GM12878 (cell line): ENCODE measurements around the gene ATXN1. TPM values are rescaled to one million over a fixed set of nuclear protein-coding genes. Genes with fewer than 3 reads are reported as not detected.

ENCODE experiments used
- ATAC-seq: fragments of 200-7000 bp; cut with Tn5 transposase; 3 replicates; pipeline ENCODE4 v1.9.1; 2020; ENCODE audit warnings: mild to moderate bottlenecking, moderate library complexity
- BruUV-seq: library from RNA; stranded (reverse); fragments of 400-500 nt; replicated peaks from 2 replicates; lab custom pipeline; 2021; lab: Mats Ljungman, UMichigan
- CTCF ChIA-PET: fragments of 300-600 bp; sonication (Branson Sonifier 250); formaldehyde crosslinking; extraction: SDS; loops from one replicate; lab custom pipeline; 2021; ENCODE audit warnings: inconsistent platforms; lab: Yijun Ruan, JAX
- POLR2A ChIA-PET: fragments of 350-600 bp; formaldehyde crosslinking; extraction: SDS; loops from one replicate; lab custom pipeline; 2021; ENCODE audit warnings: inconsistent platforms; lab: Charles Lee
- RAD21 ChIA-PET: fragments of 300-600 bp; sonication (Branson Sonifier 250); formaldehyde crosslinking; loops from one replicate; lab custom pipeline; 2023; ENCODE audit warnings: antibody characterized with exemption; ENCODE audit not compliant: unreplicated experiment; lab: Charles Lee
- SMC1A ChIA-PET: fragments of 300-600 bp; sonication (Branson Sonifier 250); formaldehyde crosslinking; loops from one replicate; lab custom pipeline; 2023; ENCODE audit not compliant: unreplicated experiment, uncharacterized antibody; lab: Charles Lee
- DNase-seq: peaks from one replicate; pipeline ENCODE4 v3.0.0-alpha.2; 2011; ENCODE audit warnings: low read depth, low spot score
- FAIRE-seq: peaks from 3 replicates; lab custom pipeline; 2011; peaks lifted over from hg19 to GRCh38; lab: Jason Lieb, UNC
- H2AFZ ChIP-seq: 2 replicates; pipeline ENCODE4 v1.6.0; 2011; ENCODE audit warnings: low read depth, low read length, control low read depth; ENCODE audit not compliant: control insufficient read depth
- H3K27ac ChIP-seq: 2 replicates; pipeline ENCODE4 v1.5.1; 2011; ENCODE audit warnings: control low read depth; ENCODE audit not compliant: control insufficient read depth, insufficient read depth
- H3K27me3 ChIP-seq, 2 experiments: replicated peaks in 1 of 2; 2 replicates each; pipeline versions ENCODE4 v1.6.0 to v1.6.1; 2011; ENCODE audit warnings: low read length in 1 of 2; ENCODE audit not compliant: control insufficient read depth in 2 of 2, insufficient read depth in 2 of 2
- H3K36me3 ChIP-seq, 2 experiments: 2 replicates each; pipeline ENCODE4 v1.5.1; 2011; ENCODE audit warnings: low read length in 1 of 2; ENCODE audit not compliant: control insufficient read depth in 2 of 2, insufficient read depth in 2 of 2
- H3K4me1 ChIP-seq: 2 replicates; pipeline ENCODE4 v1.6.1; 2011; ENCODE audit warnings: mild to moderate bottlenecking, low read length, moderate library complexity, mixed read lengths; ENCODE audit not compliant: control insufficient read depth, insufficient read depth
- H3K4me2 ChIP-seq: 2 replicates; pipeline ENCODE4 v1.6.0; 2011; ENCODE audit warnings: control low read depth; ENCODE audit not compliant: control insufficient read depth, insufficient read depth
- H3K4me3 ChIP-seq: fragments of 200-600 bp; sonication (generic); 2 replicates; pipeline ENCODE4 v1.5.1; 2016
- H3K79me2 ChIP-seq: 2 replicates; pipeline ENCODE4 v1.6.0; 2011; ENCODE audit warnings: low read length; ENCODE audit not compliant: control insufficient read depth, insufficient read depth
- H3K9ac ChIP-seq: 2 replicates; pipeline ENCODE4 v1.8.0; 2011; ENCODE audit warnings: low read length, control low read depth, mixed read lengths; ENCODE audit not compliant: control insufficient read depth, insufficient read depth
- H3K9me3 ChIP-seq: replicated peaks from 3 replicates; pipeline ENCODE4 v1.5.1; 2011; ENCODE audit warnings: mild to moderate bottlenecking, low read length; ENCODE audit not compliant: control insufficient read depth, insufficient read depth
- H4K20me1 ChIP-seq: 2 replicates; pipeline ENCODE4 v1.6.0; 2011; ENCODE audit not compliant: control insufficient read depth, insufficient read depth
- BCL11A ChIP-seq: IDR thresholded peaks from 2 replicates; pipeline ENCODE4 v1.6.1; 2011; ENCODE audit warnings: low read depth, low read length
- BMI1 ChIP-seq: fragments of 450-650 bp; IDR thresholded peaks from 2 replicates; pipeline ENCODE4 v1.6.1; 2016; ENCODE audit warnings: mild to moderate bottlenecking, moderate library complexity, borderline replicate concordance
- FOXM1 ChIP-seq: IDR thresholded peaks from 2 replicates; pipeline ENCODE4 v1.6.1; 2012; ENCODE audit warnings: low read depth, mild to moderate bottlenecking, inconsistent platforms, low read length, moderate library complexity
- MLLT1 ChIP-seq: fragments of 450-650 bp; IDR thresholded peaks from 2 replicates; pipeline ENCODE4 v1.6.1; 2016; ENCODE audit warnings: mild to moderate bottlenecking
- MYC ChIP-seq: IDR thresholded peaks from 2 replicates; pipeline ENCODE4 v1.6.1; 2011; ENCODE audit warnings: mild to moderate bottlenecking, low read length, moderate library complexity, inconsistent platforms; ENCODE audit not compliant: insufficient read depth, insufficient replicate concordance, insufficient read length, severe bottlenecking
- PAX8 ChIP-seq: fragments of 450-650 bp; IDR thresholded peaks from 2 replicates; pipeline ENCODE4 v1.6.1; 2017; ENCODE audit warnings: mild to moderate bottlenecking, moderate library complexity
- RAD51 ChIP-seq: fragments of 450-650 bp; IDR thresholded peaks from 2 replicates; pipeline ENCODE4 v1.6.1; 2016; ENCODE audit warnings: moderate library complexity, mild to moderate bottlenecking, inconsistent platforms
- REST ChIP-seq: IDR thresholded peaks from 2 replicates; pipeline ENCODE4 v1.6.1; 2012; ENCODE audit warnings: mild to moderate bottlenecking, low read depth, low read length
- SMAD5 ChIP-seq: IDR thresholded peaks from 2 replicates; pipeline ENCODE4 v1.6.1; 2016; ENCODE audit warnings: antibody characterized with exemption, low read depth
- SMARCA5 ChIP-seq: fragments of 450-650 bp; IDR thresholded peaks from 2 replicates; pipeline ENCODE4 v1.6.1; 2017; ENCODE audit warnings: mild to moderate bottlenecking
- SMC3 ChIP-seq: IDR thresholded peaks from 2 replicates; pipeline ENCODE4 v1.6.1; 2011; ENCODE audit warnings: low read length, improper control_type of control experiment, borderline replicate concordance
- SRF ChIP-seq, 2 experiments: IDR thresholded peaks; 2 replicates each; pipeline ENCODE4 v1.6.1; 2011; ENCODE audit warnings: low read depth in 2 of 2, low read length in 2 of 2, mild to moderate bottlenecking in 1 of 2, moderate library complexity in 1 of 2
- SUZ12 ChIP-seq: fragments of 200-600 bp; sonication (generic); IDR thresholded peaks from one replicate; pipeline ENCODE4 v1.6.1; 2018; ENCODE audit warnings: antibody characterized with exemption, mild to moderate bottlenecking; ENCODE audit not compliant: unreplicated experiment
- USF2 ChIP-seq: IDR thresholded peaks from 2 replicates; pipeline ENCODE4 v1.6.1; 2011; ENCODE audit warnings: low read depth, low read length, improper control_type of control experiment, borderline replicate concordance
- YY1 ChIP-seq: IDR thresholded peaks from 2 replicates; pipeline ENCODE4 v1.6.1; 2011; ENCODE audit warnings: low read depth, mild to moderate bottlenecking, low read length
- ZNF217 ChIP-seq: fragments of 450-650 bp; IDR thresholded peaks from 2 replicates; pipeline ENCODE4 v1.6.1; 2017; ENCODE audit warnings: antibody characterized with exemption, mild to moderate bottlenecking
- WGBS: methylation state at CpG from one replicate; pipeline ENCODE4 v1.1.6; 2016; ENCODE audit warnings: low lambda C conversion rate; ENCODE audit not compliant: insufficient replicate concordance, insufficient coverage; ENCODE audit errors: missing lambda C conversion rate; 5-methylcytosine and 5-hydroxymethylcytosine counted together
- in situ Hi-C: fragments of 300-500 bp; cut with MboI; formaldehyde crosslinking; loops from 9 replicates; pipeline ENCODE4 v1.14.3; 2018; ENCODE audit warnings: mixed read lengths
- intact Hi-C: fragments of 100-400 bp; cut with micrococcal nuclease; formaldehyde crosslinking; loops from one replicate; pipeline ENCODE4 v1.14.2; 2022; ENCODE audit not compliant: unreplicated experiment
- polyA plus RNA-seq, 11 experiments: library from polyadenylated mRNA; depleted of rRNA in 4 of 11; unstranded in 6 of 11; stranded (reverse) in 5 of 11; fragments of >200 nt; fragmentation: Nextera tagmentation in 4 of 11; fragmentation: Illumina TruSeq in 1 of 11; extraction: Ambion mirVana in 4 of 11; extraction: Trizol in 1 of 11; gene quantifications; 1 replicate in 1 of 11; 2 replicates in 10 of 11; pipeline versions ENCODE4 v1.2.1 to v1.2.3, GENCODE V29; 2011 to 2016; ENCODE audit warnings: inconsistent platforms in 2 of 11, missing spikeins in 2 of 11, low read depth in 1 of 11
- total RNA-seq, 4 experiments: library from RNA; depleted of rRNA in 3 of 4; stranded (reverse); fragments of >200 nt in 3 of 4; fragmentation: Illumina TruSeq in 1 of 4; extraction: Trizol in 1 of 4; gene quantifications; 2 replicates each; pipeline versions ENCODE4 v1.2.1 to v1.2.3, GENCODE V29; 2013 to 2021
- TF ChIP-seq, protein P1 (sequence below): fragments of 450-650 bp; IDR thresholded peaks from 2 replicates; pipeline ENCODE4 v1.6.1; 2016; ENCODE audit warnings: mild to moderate bottlenecking

Gene ATXN1
- total and polyA plus RNA-seq, 10 of the 15 experiments (the other 5 are each of a cell fraction or from before 2014, with no cell fraction given) = 12.2 to 51.2 (median 20.5) TPM

GRCh38 chr6:16533721-16534136 is 227.5 kb downstream of the ATXN1 start (continued):
- TF ChIP-seq, protein P1, sequence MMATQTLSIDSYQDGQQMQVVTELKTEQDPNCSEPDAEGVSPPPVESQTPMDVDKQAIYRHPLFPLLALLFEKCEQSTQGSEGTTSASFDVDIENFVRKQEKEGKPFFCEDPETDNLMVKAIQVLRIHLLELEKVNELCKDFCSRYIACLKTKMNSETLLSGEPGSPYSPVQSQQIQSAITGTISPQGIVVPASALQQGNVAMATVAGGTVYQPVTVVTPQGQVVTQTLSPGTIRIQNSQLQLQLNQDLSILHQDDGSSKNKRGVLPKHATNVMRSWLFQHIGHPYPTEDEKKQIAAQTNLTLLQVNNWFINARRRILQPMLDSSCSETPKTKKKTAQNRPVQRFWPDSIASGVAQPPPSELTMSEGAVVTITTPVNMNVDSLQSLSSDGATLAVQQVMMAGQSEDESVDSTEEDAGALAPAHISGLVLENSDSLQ = no peak
- no peak for TF ChIP-seq SMAD5
- peak; percentile 58; the same call in 1 of the 2 replicates for TF ChIP-seq FOXM1
- TF ChIP-seq, all 136 proteins: peak for 8

DNA sequence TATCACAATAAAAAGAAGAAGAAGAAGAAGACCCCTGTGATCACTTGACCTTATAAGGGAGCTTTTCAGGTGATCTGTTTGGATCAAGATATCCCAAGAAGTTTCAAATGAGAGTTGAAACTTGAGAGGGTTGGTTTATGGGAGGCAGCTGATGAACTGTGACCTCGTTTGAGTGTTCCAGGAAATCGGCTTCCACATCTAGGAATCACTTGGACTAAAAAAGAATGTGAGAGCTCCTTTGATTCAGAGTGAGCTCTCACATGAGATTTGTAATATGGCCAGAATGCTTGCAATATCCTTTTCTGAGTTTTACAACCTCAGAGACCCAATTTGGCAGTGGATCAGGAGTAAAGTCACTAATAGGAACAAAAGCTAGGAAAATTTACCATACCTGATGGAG is 228.1 kb downstream of the ATXN1 start:
- no peaks in the 10 kb centered on the region for H3K79me2 ChIP-seq
- no peak overlapping the region for H3K4me2 ChIP-seq
- no peak overlapping the region for H3K9ac ChIP-seq
- SMC1A ChIA-PET = interaction anchor here (0.9 to 1.3 kb wide), 5 partner anchors 17 to 108 kb away, joined by 3 to 4 read pairs (median 3); no protein-coding TSS in a partner anchor
- POLR2A ChIA-PET = interaction anchor here (1.1 kb wide), 1 partner anchor 11 kb away, joined by 5 read pairs; no protein-coding TSS in a partner anchor
- H2AFZ ChIP-seq = no peak overlapping the region
- no peaks in the 10 kb centered on the region for H3K4me1 ChIP-seq
- no peaks in the 10 kb centered on the region for H4K20me1 ChIP-seq
- no peak overlapping the region for H3K4me3 ChIP-seq
- in situ Hi-C loops (no loop called here), intact Hi-C loops (no loop called here)
- H3K9me3 ChIP-seq = no peaks in the 10 kb centered on the region
- FAIRE-seq (no peak), ATAC-seq (no peak), DNase-seq (no peak)
- no peaks in the 10 kb centered on the region for H3K36me3 ChIP-seq
- 44% methylated on average over 2 of the region's 2 CpGs for WGBS
- CTCF ChIA-PET = interaction anchor here (0.7 to 1.8 kb wide), 6 partner anchors 12 to 230 kb away, joined by 3 to 8 read pairs (median 4); no protein-coding TSS in a partner anchor
- no TSS peak for BruUV-seq
- RAD21 ChIA-PET = interaction anchor here (1.5 kb wide), 1 partner anchor 119 kb away, joined by 3 read pairs; no protein-coding TSS in a partner anchor
- H3K27ac ChIP-seq = no peak overlapping the region
- H3K27me3 ChIP-seq = no peaks in the 10 kb centered on the region
- no peak for TF ChIP-seq SMARCA5
- no peak for TF ChIP-seq SMC3
- TF ChIP-seq REST = no peak
- no peak for TF ChIP-seq BCL11A
- TF ChIP-seq PAX8 = no peak
- no peak for TF ChIP-seq USF2
- no peak for TF ChIP-seq SUZ12
- no peak for TF ChIP-seq YY1
- no peak for TF ChIP-seq MLLT1
- TF ChIP-seq ZNF217 = no peak
- no peak for TF ChIP-seq RAD51
- no peak for TF ChIP-seq BMI1
- TF ChIP-seq MYC = no peak
- TF ChIP-seq SRF (IDR thresholded peaks at IDR 0.05; ENCODE audit: low read depth in 2 of 2, low read length in 2 of 2) = no peak
